Lung (tissue), 12 donors: ENCODE measurements around the gene SSBP1. TPM values are rescaled to one million over a fixed set of nuclear protein-coding genes. Genes with fewer than 3 reads are reported as not detected.

Experiments
- ATAC-seq: fragments of 200-7000 bp; cut with Tn5 transposase; one replicate; pipeline ENCODE4 v1.9.1; 2020; ENCODE audit warnings: moderate number of reproducible peaks; ENCODE audit not compliant: insufficient read depth, low FRiP score
- DNase-seq, 3 donors: peaks; one replicate each; pipeline ENCODE4 v3.0.0-alpha.2; 2013 to 2017
- H3K27ac ChIP-seq, 2 donors: one replicate each; pipeline ENCODE4 v1.5.1; 2013; ENCODE audit warnings: mild to moderate bottlenecking in 2 of 2, moderate library complexity in 2 of 2, control low read depth in 1 of 2, inconsistent platforms in 1 of 2, low read depth in 1 of 2, low read length in 1 of 2
- H3K27me3 ChIP-seq, 3 donors: one replicate each; pipeline ENCODE4 v1.5.1; 2013; ENCODE audit warnings: low read length in 2 of 3; ENCODE audit not compliant: control insufficient read depth in 3 of 3, insufficient read depth in 3 of 3
- H3K36me3 ChIP-seq, 4 donors: one replicate each; pipeline ENCODE4 v1.5.1; 2013; ENCODE audit warnings: low read length in 4 of 4, mild to moderate bottlenecking in 1 of 4, moderate library complexity in 1 of 4; ENCODE audit not compliant: control insufficient read depth in 4 of 4, insufficient read depth in 4 of 4
- H3K4me1 ChIP-seq, 5 donors: one replicate each; pipeline ENCODE4 v1.5.1; 2013; ENCODE audit warnings: low read length in 5 of 5, mild to moderate bottlenecking in 2 of 5, moderate library complexity in 1 of 5; ENCODE audit not compliant: control insufficient read depth in 5 of 5, insufficient read depth in 5 of 5
- H3K4me3 ChIP-seq: one replicate; pipeline ENCODE4 v1.5.1; 2013; ENCODE audit warnings: mild to moderate bottlenecking, control low read depth, moderate library complexity
- H3K9ac ChIP-seq, 2 donors: one replicate each; pipeline ENCODE4 v1.5.1; 2013; ENCODE audit warnings: low read length in 2 of 2, control low read depth in 1 of 2; ENCODE audit not compliant: insufficient read depth in 1 of 2
- H3K9me3 ChIP-seq, 4 donors: one replicate each; pipeline ENCODE4 v1.5.1; 2013; ENCODE audit warnings: low read length in 3 of 4, mild to moderate bottlenecking in 1 of 4, moderate library complexity in 1 of 4; ENCODE audit not compliant: control insufficient read depth in 4 of 4, insufficient read depth in 3 of 4
- CTCF ChIP-seq: IDR thresholded peaks from 2 replicates; pipeline ENCODE4 v1.5.1; 2012; ENCODE audit warnings: mild to moderate bottlenecking; ENCODE audit errors: control extremely low read depth, extremely low read depth
- WGBS, 2 donors: extraction: QIAGEN DNeasy Blood & Tissue Kit; methylation state at CpG; one replicate each; pipeline ENCODE4 v1.1.7; 2013; 5-methylcytosine and 5-hydroxymethylcytosine counted together
- polyA plus RNA-seq, 2 donors: library from polyadenylated mRNA; stranded (reverse); fragments of 200-250 nt; gene quantifications; one replicate each; pipeline ENCODE4 v1.2.1, GENCODE V29; 2013
- total RNA-seq, 2 donors: library from RNA; depleted of rRNA in 1 of 2; stranded (reverse); fragments of >200 nt in 1 of 2; gene quantifications; one replicate each; pipeline ENCODE4 v1.2.1, GENCODE V29; 2014 to 2021
- donor health status: control.
- donor health status: control.
- donor health status: Bipolar disorder and iron deficiency.
- donor health status: healthy.
- donor health status: DM: yes; HTN: yes; CAD: no.

The SSBP1 gene
- total and polyA plus RNA-seq, 4 donors = 96.8 to 263 (median 136) TPM

GRCh38 chr7:141700296-141700847 is 37.8 kb upstream of the SSBP1 start:
- Histone ChIP-seq H3K4me1 (peaks cover 0 to 34% (median 15%) of the 10 kb centered on the region in 5 donors), H3K27me3 (no peaks in the 10 kb centered on the region), H3K36me3 (peaks cover 0 to 5% (median 1%) of the 10 kb centered on the region in 4 donors), H3K9me3 (no peaks in the 10 kb centered on the region), H3K27ac (peak overlapping the region in 1 of 2 donors; percentile 56), H3K9ac (peak overlapping the region in 1 of 2 donors; percentile 57), H3K4me3 (peak overlapping the region; percentile 37)
- no peak for DNase-seq
- WGBS, 2 donors = 69 to 73% methylated on average over 5 of the region's 5 CpGs
- ATAC-seq = no peak
- no peak for TF ChIP-seq CTCF

- Histone ChIP-seq H3K27ac (peak overlapping the region; percentile 26 to 56), H3K9me3 (no peaks in the 10 kb centered on the region), H3K27me3 (no peaks in the 10 kb centered on the region), H3K4me1 (peaks cover 0 to 29% (median 11%) of the 10 kb centered on the region in 5 donors), H3K4me3 (peak overlapping the region; percentile 37), H3K9ac (peak overlapping the region in 1 of 2 donors; percentile 57), H3K36me3 (peaks cover 0 to 3% (median 1%) of the 10 kb centered on the region in 4 donors)
- DNase-seq (peak in 2 of 3 donors; percentile 31 to 34), ATAC-seq (no peak)
- 11 to 14% methylated on average over 20 of the region's 20 CpGs for WGBS, 2 donors
- TF ChIP-seq CTCF = no peak
Observed at GRCh38 chr7:141700848-141701371, 37.2 kb upstream of the SSBP1 start.

GRCh38 chr7:141701489-141702046 is 36.6 kb upstream of the SSBP1 start:
- Histone ChIP-seq H3K4me1 (peaks cover 0 to 26% (median 9%) of the 10 kb centered on the region in 5 donors), H3K9ac (no peak overlapping the region), H3K27me3 (no peaks in the 10 kb centered on the region), H3K27ac (peak overlapping the region; percentile 81 to 91), H3K4me3 (peak overlapping the region; percentile 85), H3K9me3 (no peaks in the 10 kb centered on the region), H3K36me3 (peaks cover 0 to 3% (median 0%) of the 10 kb centered on the region in 4 donors)
- ATAC-seq (peak; percentile 28), DNase-seq (peak; percentile 68 to 72 (median 71))
- TF ChIP-seq CTCF = no peak
- 0% methylated on average over 8 to 59 of the region's 59 CpGs for WGBS, 2 donors
